MV-4-11 (cell line): Measurements from ENCODE around the gene RETSAT.
"Not testable (repeated sequence)": the region's sequence is repeated elsewhere in the genome, so short reads cannot be mapped to it uniquely, and the experiment has no call there.

Experiments used
- DNase-seq: peaks from one replicate; lab custom pipeline; 2025; lab: John Stamatoyannopoulos, UW

RETSAT gene

GRCh38 chr2:85378257-85378656 lies 23.9 kb upstream of the RETSAT start:
- DNase-seq: no peak

DNA sequence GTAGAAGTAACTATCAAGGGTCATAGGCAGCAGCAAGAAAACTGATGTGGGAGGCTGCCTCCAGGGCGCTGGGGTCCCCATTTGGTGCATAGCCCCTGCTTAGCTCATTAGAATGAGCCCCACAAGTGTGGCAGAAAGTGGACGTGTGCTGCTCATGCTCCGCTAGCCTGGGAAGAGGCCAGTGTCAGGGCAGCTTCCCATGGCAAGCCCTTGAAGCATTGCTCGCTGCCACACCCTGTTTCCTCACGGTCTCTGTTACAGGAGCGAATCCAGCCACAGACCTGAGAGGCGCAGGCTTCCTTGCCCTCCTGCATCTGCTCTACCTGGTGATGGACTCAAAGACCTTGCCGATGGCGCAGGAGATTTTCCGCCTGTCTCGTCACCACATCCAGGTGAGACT lies 22.8 kb upstream of the RETSAT start:
- DNase-seq: no peak

- DNase-seq: no peak
Measured at GRCh38 chr2:85376291-85377065, 22.1 kb upstream of the RETSAT start.

GRCh38 chr2:85371045-85371444 lies 16.7 kb upstream of the RETSAT start:
- no peak for DNase-seq

DNA sequence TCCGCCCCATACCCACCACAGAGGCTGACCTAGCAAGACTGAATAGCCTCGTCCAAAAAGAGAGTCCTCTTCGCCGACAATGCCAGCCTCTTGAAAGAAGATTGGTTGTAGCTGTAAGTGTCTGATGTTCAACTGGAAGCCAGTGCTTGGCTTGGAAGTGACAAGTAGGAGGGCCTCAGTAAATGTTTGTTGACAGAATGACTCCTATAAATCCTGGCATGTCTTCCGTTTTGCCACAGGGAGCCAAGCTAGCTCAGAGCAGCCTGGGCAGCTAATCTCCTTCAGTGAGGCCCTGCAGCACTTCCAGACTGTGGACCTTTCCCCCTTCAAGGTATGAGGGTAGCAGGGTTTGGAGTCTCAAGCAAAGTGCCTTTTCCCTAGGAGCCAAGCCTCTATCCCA lies 15.2 kb upstream of the RETSAT start:
- no peak for DNase-seq

DNA sequence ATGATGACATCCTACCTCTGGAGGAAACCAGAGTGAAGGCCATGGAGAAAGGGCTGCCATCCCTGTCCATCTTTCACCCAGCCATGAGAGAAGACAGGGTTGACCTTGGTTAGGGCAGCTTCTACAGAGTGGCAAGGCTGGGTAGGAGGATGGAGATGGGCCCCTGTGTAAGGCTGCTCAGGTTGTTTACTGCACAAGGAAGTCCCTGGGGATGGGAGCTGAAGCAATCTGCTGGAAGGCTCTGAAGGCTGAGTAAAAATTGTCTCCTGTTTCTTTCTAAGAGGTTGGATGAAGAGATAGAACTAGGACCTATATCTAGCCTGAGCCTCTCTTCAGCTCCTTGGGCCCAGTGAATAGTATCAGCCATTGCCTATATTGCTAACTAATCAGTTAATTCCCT lies 14.6 kb upstream of the RETSAT start:
- no peak for DNase-seq

DNA sequence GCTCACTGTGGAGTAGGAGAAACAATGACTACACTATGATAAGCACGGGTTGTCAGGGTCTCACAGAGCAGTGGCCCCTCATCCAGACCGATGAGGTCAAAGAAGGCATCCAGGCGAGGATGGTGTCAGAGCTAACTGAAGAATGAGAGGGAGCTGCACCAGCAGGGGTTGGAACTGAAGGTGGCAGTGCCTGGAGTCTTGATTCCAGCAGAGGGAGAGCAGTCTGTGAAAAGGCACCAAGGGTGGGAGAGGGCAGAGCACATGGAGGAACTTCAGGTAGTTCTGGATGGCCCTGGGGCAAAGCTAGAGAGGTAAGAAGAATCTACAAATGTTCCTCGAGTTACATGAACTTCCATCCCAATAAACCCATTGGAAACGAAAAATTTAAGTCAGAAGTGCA lies 12.9 kb upstream of the RETSAT start:
- no peak for DNase-seq

DNA sequence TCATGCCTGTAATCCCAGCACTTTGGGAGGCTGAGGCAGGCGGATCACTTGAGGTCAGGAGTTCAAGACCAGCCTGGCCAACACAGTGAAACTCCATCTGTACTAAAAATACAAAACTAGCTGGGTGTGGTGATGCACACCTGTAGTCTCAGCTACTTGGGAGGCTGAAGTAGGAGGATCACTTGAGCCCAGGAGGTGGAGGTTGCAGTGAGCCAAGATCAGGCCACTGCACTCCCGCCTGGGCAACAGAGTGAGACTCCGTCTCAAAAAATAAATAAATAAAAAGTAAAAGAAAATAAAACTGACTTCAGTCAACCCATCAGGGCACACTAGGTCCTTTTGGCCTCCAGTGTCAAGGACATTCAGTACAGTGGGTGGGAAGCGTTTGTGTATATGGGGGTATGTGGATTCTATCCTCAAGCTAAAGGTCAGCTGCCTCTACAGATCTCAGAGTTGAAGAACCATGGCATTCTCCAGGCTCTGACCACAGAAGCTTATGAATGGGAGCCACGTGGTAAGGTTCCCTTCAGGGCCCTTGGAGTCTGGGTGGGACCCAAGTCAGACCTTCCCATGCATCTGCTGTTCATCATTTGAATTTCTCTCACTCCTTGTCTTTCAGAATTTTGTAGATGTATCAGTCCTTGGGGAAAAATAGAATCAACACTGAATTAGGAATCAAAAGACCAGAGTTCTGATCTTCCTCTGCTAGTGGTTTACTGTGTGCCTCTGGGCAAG lies 8.5 kb upstream of the RETSAT start:
- DNase-seq: not testable (repeated sequence)

- DNase-seq: no peak
Measured at GRCh38 chr2:85357736-85358135, 3.4 kb upstream of the RETSAT start.

DNA sequence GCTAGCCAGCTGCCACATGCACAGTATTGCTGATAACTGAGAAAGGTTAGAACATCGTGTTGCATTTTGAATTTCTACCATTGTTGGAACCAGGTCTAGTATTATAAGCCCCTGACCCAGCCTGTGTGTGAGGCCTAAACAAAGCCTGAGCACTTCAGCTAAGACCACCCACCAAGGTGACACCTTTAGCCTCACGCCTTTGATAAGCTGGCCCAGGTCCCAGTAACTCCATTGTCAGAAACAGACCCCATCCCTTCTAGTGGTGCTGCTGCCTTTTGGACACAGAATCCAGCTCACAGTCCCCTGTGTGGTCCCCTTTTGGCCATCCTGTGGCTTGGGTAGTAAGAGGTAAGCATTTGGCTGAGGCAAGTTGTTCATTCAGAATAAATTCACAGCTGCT lies 1.9 kb upstream of the RETSAT start:
- no peak for DNase-seq

- DNase-seq: no peak
Measured at GRCh38 chr2:85355521-85355920, 1.2 kb upstream of the RETSAT start.

DNA sequence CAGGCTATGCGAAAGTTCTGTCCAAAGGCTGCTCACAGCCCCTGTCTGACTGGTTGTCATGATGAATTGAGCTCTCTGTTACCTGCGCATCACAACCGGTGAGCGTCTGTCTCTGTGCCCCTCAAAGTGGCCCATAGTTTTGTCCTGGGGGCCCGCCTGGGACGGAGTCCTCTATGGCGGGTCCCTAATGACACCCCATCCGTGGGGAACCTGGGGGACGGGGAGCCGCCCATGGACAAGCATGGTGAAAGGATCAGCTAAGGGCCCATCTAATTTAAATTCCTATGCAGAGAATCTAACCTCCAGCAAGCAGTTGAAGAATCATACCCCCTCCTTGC lies 714 bp upstream of the RETSAT start:
- no peak for DNase-seq

DNA sequence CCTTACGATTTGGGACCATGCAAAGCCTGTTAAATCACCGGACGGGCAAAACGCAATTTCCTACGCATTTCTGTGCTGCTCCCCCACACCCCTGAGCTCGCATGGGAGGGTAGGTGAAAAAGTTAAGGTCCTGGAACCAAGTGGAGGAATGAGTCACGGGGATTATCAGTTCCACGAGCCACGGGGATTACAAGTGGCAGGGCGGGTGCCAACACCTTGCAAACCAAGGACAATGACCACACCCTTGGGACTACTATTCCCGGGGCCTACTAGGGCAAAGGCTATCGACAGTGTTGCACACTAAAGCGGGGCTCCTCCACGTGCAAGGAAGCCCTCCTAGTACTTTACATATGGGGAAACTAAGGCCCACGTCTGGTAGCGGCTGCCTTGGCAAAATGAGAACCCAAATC lies 447 bp downstream of the RETSAT start:
- DNase-seq: peak; percentile 18

GRCh38 chr2:85347599-85347998 lies 6.7 kb downstream of the RETSAT start:
- DNase-seq: no peak

DNA sequence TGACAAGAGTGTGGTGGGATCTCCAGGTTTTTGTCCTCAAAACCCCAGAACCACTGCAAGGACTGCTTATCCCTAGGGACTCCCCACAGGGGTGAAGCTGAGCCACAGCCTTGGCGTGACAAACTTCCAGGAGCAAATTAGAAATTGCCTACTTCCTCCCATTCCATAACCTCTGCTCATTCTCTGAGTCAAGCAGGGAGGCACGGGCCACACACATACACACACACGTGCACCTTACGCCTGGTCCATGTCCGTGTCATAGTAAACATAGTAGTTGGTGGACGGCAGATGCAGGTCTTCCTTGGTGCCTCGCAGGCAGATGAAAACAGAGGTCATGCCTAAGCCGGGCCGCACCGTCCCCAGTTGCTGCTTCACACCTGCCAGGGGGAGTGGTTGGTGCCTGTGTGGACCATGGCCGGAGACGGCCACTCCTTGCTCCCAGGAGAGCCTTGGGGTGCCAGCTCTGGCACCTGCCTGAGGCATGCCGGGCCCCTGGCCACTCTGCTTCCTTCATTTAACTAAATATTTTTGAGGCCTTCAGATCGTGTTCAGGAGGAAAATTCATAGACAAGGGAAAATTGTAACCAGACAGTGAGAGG lies 9.9 kb downstream of the RETSAT start:
- no peak for DNase-seq

DNA sequence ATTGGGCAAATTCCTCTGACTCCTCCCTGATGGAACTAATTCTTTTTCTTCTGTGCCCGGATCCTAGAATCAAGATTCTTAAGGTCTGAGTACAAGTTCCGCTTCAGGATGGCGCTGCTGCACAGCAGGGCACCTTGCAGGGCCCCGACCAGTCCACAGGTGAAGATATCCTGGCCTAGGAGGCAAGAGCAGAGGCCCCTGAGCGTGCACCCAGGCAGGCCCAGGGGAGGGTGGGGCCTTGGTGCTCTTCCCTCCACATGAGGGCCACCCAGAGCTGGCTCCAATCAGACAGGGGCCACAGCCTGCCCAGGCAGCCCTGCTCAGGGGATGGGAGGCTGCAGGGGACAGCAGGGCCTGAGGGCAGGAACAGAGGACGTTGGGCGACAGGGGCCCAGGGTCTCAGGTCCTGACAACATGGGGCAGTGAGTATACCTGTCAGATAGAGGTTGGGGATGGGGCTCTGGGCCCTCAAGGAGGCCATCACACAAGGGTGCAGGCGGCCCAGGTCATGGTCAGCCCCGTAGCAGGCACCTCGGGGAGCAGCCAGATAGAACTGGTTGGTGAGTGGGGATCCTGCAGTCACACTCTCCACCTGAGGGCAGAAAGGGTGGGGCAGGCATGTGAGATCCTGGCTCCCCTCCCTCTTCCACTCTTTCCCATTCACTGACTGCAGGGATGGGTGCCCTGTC lies 11.0 kb downstream of the RETSAT start:
- not testable (repeated sequence) for DNase-seq

- no peak for DNase-seq
Measured at GRCh38 chr2:85342156-85342555, 12.2 kb downstream of the RETSAT start.

GRCh38 chr2:85341269-85342029 lies 12.9 kb downstream of the RETSAT start:
- DNase-seq: no peak

DNA sequence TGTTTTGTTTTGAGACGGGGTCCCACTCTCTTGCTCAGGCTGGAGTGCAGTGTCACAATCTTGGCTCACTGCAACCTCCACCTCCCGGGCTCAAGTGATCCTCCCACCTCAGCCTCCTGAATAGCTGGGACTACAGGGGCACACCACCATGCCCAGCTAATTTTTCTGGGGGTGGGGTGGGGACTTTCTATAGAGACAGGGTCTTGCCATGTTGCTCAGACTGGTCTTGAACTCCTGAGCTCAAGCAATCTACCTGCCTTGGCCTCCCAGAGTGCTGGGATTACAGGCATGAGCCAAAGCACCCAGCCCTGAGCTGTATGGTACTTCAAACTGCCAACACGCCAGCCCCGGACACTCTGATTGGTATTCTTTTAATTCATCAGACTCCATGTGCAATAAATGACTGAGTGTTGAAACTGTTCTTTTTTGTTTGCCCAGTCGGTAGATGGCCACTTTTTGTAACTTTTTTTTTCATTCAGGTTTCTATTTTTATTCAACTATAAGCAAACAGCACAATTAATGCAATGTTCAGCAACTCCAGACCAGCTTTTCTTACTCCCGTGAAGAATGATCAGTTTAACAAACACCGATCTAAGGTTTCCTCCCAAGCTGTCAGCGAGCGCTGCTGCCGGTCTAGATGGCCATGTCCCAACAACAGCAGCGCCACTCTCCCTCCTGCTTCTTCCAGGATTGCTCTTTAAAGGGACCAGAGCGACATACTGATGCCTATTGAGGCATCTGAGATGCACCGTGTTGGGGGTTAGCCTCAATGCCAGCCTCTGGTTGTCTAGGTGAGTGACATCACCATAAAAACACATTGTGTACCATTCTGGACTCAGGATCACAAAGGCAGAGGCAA lies 14.1 kb downstream of the RETSAT start:
- no peak for DNase-seq

GRCh38 chr2:85334928-85335327 lies 19.4 kb downstream of the RETSAT start:
- no peak for DNase-seq

GRCh38 chr2:85333877-85334276 lies 20.5 kb downstream of the RETSAT start:
- not testable (repeated sequence) for DNase-seq
